GM13977 (cell line): ENCODE data around the gene CUX1.

Experiments
- DNase-seq: peaks from one replicate; pipeline ENCODE4 v3.0.0; 2012; ENCODE audit warnings: low spot score
- in situ Hi-C: fragments of 300-500 bp; cut with MboI; formaldehyde crosslinking; loops from one replicate; pipeline ENCODE4 v1.12.0; 2022; ENCODE audit warnings: low sequenced_read_pairs, low pct_unique_long_range_greater_than_20kb, mixed read lengths, inconsistent platforms; ENCODE audit not compliant: unreplicated experiment
- TF ChIP-seq, protein P1 (sequence below): IDR thresholded peaks from 2 replicates; pipeline ENCODE4 v1.5.1; 2012; ENCODE audit warnings: mild to moderate bottlenecking, control low read depth; ENCODE audit not compliant: insufficient read depth; ENCODE audit errors: extremely low read depth, missing control alignments

Gene CUX1

DNA sequence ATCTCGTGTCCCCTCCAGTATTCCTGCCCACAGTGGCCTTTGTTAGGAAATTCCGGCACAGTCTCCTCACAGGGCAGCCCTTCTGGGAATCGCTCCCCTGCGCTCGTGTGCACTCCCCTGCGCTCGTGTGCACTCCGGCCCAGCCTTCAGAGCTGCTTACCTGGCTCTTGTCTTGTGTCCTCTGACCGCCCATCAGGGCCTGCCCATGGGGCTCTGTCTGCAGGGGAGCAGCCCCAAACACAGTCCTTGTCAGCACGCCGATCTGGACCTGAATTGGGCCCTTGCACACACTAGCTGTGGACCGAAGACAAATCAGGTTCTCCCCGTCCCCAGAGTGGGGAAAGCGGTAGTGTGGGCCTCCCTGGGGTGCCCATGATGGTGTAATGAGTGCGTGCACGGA is 179.4 kb downstream of the CUX1 start:
- in situ Hi-C loops, result loop anchor here (10.0 kb wide), 1 partner anchor 238 kb away; no protein-coding TSS in a partner anchor

DNA sequence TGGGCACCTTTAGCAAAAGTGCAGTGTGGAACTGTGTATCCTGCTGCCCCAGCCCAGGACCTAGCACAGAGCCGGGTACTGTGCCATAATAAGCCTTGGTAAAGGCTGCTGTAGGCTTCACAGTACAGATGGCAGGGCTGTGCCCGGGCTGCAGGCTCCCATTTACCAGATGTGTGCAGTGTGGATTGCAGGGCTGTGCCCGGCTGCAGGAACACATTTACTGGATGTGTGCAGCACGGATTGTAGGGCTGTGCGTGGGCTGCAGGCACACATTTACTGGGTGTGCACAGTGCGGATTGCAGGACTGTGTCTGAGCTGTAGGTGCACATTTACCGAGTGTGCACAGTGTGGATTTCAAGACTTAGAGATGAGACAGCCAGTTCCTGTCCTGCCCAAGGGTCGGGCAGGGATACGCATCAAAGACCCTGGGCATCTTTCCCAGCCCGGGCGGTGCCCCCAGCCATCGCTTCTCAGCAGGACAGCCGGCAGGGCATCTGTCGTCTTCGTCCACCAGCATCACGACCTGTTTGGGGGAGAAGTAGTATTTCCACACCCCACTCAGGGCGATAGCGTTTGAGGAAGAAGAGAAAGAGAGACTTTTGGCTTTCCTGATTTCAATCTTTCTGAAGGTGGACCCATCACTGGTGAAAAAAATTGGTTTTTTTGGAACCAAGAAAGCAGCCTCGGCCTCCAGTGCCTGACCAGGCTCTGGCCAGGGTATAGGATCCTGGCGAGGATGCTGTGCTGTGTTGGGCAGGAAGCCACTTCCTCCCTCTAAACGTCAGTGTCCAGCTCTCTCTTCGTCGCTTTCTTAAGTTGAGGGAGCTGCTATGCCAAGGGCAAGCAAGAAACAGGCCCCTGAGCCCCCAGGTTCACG is 180.8 kb downstream of the CUX1 start:
- TF ChIP-seq, protein P1, sequence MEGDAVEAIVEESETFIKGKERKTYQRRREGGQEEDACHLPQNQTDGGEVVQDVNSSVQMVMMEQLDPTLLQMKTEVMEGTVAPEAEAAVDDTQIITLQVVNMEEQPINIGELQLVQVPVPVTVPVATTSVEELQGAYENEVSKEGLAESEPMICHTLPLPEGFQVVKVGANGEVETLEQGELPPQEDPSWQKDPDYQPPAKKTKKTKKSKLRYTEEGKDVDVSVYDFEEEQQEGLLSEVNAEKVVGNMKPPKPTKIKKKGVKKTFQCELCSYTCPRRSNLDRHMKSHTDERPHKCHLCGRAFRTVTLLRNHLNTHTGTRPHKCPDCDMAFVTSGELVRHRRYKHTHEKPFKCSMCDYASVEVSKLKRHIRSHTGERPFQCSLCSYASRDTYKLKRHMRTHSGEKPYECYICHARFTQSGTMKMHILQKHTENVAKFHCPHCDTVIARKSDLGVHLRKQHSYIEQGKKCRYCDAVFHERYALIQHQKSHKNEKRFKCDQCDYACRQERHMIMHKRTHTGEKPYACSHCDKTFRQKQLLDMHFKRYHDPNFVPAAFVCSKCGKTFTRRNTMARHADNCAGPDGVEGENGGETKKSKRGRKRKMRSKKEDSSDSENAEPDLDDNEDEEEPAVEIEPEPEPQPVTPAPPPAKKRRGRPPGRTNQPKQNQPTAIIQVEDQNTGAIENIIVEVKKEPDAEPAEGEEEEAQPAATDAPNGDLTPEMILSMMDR, result no peak
- DNase-seq, result no peak
- in situ Hi-C loops, result loop anchor here (10.0 kb wide), 1 partner anchor 237 kb away; no protein-coding TSS in a partner anchor

More for the DNA sequence above, 179.4 kb downstream of the CUX1 start:
- no peak for DNase-seq
- TF ChIP-seq, protein P1, result no peak

DNA sequence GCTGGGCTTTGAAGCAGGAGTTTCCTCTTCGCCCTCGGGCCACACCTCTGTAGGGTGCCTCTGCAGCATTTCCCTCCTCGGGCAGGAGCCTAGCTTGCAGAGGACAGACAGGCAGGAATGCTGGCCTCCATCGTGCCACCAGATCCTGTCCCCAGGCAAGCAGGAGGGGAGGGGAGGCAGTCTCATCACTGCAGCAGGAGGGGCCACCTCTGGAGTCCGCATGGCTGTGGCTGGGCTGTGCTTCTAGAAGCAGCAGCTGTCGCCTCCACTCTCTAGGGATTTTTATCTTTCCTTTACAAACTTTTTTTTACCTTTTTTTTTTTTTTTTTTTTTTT is 181.4 kb downstream of the CUX1 start:
- TF ChIP-seq, protein P1, result no peak
- no peak for DNase-seq
- in situ Hi-C loops, result loop anchor here (10.0 kb wide), 1 partner anchor 236 kb away; no protein-coding TSS in a partner anchor

DNA sequence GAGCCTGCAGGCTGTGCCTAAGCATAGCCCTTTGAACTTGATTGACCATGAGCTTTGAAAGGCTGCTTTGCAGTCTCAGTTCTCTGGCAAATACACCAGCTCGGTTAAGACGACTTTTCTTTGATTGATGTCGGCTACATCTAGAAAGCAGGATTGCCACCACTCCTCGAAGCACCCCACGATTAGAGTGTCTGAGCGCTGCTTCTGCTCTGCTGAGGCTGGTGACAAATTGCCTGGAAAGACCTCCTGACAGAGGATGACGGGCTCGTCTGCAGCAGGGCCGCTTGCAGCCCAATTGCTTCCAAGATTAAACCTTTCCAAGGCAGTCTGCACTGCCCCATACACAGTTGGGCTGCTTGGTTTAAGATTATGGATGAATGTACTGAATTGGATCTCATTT is 182.0 kb downstream of the CUX1 start:
- no peak for DNase-seq
- TF ChIP-seq, protein P1, result no peak
- in situ Hi-C loops, result loop anchor here (10.0 kb wide), 1 partner anchor 235 kb away; no protein-coding TSS in a partner anchor

DNA sequence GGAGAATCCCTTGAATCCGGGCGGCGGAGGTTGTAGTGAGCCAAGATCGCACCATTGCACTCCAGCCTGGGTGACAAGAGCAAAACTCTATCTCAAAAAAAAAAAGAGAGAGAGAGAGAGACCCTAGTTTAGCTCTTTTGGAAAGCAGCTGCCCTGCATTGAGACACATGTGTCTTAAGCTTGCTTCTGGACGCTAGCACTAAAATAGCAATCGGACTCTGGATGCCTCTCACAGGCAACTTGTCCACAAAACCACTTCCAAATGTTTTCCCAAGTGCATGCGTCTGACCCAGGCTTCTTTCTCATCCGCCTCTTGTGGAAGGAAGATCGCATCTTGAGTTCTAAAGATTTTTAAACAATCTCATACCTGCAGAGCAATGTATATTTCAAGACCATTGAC is 182.7 kb downstream of the CUX1 start:
- DNase-seq, result no peak
- TF ChIP-seq, protein P1, result no peak
- in situ Hi-C loops, result no loop called here

DNA sequence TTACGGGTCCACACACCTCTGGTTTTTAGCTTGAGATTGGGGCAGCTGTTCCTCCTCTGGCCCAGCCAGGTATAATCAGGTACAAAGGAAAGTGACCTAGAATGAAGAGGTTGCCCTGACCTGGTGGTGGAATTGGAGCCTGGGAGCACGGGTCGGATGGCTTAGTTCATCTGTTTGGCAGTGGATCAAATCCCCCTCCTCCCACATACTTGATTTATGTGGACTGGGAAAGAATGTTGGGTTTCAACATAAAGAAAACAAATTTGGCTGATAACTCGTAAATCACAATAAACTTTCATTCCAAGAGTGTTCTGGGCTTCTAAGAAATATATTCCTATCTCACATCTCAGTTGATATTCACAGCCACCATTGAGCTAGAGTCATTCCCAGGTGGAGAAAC is 186.8 kb downstream of the CUX1 start:
- TF ChIP-seq, protein P1, result no peak
- no peak for DNase-seq
- in situ Hi-C loops, result no loop called here

DNA sequence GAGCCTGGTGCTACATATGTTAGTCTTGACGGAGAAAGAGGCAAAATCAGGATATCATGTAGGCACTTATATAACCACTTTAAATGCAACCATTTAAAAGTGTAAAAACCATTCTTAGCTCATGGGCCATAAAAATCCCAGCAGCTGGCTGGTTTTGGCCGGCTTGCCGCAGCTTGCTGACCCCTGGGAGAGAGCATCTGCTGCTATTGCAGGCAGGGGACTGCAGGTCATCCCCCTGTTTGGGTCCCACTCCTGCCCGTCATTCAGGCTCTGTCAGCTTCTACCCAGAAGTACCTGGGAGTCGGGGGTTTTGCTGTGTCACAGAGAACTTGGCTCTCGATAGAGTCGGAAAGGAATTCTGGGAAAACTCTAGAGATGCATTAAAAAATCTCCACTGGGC is 187.4 kb downstream of the CUX1 start:
- TF ChIP-seq, protein P1, result no peak
- no peak for DNase-seq
- in situ Hi-C loops, result no loop called here
